OCI-M2 (cell line): ENCODE data around the gene DCC.

Source experiments
- DNase-seq: peaks from one replicate; lab custom pipeline; 2025; ENCODE audit not compliant: unreplicated experiment; lab: John Stamatoyannopoulos, UW

DCC gene

DNA sequence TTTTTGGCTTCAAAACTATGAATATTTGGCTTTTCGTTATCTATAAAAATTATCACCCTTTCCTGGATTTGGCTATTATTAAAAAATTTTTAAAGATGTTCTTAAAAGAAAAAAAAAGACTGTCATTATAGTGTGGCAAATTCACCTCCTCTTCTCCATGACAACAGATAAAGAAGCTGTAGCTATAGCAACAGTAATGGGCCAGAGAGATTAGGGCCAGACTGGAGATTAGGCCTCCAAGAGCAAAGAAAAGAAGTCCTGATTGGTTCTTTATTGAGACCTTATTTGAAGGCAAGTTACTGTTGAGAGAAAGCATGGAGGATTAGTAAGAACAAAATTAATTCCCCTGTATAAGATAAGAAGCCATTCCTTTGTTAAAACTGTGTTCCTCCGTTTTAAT, 812.5 kb downstream of the DCC start:
- DNase-seq = no peak

DNA sequence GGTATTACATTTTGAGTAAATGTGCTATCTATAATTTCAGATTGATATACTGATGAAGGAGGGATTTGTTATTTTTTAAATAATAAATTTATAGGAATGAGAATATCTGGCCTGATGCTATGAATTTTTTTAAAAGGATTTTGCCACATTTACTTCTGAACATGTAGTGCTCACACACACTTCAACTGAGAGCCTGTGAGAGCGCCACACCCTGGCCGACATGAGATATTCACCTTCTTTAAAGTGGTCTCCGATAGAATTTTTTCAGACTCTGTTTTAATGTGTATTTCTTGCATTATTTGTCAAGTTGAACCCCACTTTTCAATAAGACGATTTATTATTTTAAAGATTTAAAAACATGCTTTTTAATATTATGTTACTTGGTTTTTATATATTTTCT, 813.3 kb downstream of the DCC start:
- DNase-seq = no peak

DNA sequence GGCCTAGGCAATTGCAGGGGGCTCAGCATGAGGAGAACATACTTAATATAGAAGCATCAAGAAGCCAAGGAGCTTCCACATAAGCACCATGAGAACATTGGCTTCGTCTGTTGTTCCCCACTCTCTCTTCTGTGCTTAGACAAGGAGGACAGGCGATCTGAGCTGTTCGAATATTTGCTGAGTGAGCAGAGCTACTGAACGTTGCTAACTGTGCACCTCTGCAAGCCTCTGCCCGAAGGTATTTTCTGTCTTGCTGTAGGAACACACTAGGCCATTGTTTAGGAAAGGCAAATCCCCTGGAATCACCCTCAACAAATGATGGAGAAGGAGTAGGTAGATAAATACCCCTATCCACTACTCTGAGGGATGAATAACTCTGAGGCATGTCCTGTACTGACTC, 813.8 kb downstream of the DCC start:
- DNase-seq = no peak

DNA sequence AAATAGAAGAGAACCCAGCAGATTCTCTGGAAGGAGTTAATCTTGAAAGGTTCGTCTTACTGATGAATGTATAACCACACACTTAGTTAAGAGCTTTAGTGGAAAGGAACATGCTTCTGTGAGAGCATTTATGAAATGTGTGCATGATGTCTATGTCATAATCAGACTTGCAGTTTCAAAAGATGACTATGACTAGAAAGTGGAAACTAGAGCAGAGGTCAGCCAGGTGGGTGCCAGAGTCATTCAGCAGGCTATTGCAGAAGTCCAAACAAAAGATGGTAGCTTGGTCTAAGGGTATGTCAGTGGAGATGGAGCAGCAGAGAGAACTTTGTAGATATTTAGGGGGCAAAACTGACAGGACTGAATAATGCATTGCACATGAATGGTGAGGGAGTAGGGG, 825.8 kb downstream of the DCC start:
- DNase-seq = no peak

DNA sequence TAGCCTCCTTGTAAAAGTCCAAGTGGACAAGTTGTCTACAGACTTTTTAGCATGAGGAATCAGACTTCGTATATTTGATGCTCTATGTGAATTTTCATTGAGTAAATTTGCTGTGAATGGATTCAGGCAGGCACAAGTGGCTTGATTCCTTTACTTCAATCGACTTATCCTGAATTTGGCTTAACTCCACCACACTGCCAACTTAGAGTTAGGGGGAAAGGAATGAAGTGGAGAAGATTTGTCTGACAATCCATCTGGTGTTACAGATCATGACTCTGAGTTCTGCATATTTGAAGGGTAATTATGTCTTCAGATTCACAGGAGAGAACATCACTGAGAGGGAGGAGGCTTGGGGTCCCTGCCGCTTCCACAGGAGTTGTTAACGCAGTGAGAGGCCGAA, 829.3 kb downstream of the DCC start:
- DNase-seq = no peak

DNA sequence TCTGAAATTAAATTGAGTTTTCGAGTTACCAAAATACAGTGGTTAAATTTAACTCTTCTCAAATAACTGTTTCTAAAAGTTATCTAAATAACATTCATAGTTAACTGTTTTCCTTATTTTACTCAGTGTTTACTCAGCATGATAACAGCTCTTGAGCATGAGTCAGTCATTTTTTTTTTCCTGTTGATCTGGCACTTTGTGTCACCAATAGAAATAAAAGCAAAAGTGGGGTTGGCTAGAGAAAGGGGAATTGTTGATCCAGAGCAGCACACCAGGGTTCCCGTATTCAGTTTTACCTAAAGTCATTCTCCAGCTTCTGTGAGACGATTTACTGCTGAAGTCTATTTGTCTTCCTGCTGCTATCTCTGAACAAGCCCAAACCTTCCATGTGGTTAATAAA, 851.6 kb downstream of the DCC start:
- no peak for DNase-seq

DNA sequence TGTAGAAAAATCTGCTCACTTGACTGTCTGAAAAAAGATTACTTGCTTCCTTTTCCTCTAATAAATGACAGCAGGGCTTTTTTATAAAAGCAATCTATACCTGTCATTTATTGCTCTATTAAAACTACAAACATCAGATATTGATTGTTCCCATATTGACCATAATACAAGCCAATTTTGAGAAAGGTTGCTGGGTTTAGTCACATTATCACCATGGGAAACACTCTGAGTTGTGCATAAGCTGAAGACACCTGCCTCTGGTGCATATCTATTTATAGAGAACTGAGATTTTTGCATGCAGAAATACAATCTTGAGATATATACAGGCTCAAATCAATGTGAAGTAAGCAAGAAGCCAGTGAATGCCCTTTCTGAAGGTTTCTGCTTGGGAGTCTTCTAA, 853.9 kb downstream of the DCC start:
- DNase-seq = no peak

DNA sequence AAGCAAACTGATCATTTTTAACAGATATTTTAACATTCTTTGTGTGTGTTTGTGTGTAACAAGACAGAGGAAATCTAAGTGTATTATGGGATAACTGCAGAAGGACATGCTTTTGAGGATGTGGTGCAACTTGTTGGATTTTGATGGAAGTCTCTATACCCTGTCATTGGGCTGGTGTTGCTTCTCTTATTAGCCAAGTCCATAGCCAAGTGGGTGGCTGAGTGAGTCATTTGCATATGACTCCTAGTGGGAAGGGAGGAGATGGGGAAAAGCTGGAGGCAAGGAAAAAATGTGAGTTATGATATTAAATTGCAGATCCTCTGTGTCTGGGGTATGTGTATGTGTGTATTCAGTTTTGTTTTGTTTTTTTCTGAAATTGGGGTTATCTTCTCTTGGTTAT, 879.9 kb downstream of the DCC start:
- DNase-seq = no peak

DNA sequence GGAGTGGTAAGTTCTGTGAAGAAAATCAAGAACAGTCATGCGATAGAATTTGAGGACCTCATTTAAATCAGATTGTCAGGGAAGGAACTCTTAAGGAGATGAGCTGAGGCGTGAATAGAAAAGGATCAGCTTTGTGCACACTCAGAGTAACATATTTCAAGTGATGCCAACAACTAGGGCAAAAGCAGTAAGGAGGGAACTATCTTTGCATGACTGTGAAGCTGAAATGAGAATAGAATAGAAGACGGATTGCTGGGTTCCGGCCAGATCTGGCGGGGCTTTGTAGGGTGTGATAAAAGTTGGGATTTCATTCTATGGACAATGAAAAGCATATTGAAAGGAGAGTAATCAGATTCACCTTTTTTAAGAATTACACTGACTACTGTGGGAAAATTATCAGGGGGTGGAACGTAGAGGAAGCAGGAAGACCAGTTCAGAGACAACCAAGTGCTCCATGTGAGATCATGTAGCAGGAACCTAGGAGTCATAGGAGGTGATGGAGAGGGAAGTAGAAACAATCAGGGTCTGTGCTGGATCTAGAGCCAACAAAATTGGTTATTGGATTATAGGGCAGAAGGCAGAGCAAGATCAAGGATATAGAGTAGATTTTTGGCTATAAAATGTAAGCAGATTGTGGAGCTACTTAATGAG, 884.3 kb downstream of the DCC start:
- no peak for DNase-seq

DNA sequence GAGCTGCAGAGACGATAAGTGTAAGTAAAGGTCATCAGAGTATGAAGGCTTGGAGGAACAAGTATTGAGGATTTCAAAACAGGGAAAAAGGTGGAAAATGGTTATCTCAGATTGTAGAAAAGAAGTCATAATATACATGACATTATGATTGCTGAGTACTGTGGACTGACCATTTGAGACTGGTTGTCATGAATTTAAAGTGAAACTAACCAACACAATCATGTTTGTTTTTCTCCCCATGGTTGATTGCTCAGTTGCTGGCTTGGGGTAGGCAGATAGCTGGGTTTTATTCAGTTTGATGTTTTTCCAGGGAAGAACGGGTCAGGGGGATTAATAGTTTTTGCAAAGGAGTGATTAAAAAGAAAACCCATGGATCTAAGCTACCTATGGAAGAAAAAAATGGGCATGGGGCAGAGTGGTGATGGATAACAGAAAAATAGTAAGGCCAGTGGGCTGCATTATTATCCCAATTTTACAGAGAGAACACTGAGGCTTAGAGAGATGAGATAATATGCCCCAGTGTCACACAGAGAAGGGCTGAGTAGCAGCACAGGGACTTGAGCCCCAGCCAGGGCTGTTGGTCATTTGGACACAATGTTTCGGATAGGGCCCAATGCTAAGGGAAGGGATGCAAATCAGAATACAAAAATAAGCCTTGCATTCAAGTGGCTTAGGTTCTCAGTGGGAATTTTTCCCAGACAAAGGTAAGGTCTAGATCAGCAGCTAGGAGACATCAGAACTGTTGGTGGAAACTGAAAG, 885.7 kb downstream of the DCC start:
- DNase-seq = no peak

DNA sequence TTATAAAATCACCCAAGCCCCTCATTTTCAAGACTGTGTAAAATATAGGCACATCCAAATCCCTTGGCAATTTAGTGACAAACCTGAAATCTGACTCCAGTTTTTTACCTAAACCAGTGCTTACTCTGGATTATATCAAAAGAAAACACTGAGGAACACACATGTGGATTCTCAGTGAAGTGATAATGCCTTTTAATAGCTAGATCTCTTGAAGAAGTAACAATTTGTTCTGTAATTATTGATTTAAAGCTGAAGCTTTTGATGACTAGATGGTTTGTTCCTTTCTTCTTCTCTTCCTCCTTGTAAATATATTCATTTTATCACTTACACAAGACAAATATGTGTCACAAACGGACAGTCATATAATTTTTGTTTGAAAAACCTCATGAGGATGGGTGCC, 894.6 kb downstream of the DCC start:
- no peak for DNase-seq

DNA sequence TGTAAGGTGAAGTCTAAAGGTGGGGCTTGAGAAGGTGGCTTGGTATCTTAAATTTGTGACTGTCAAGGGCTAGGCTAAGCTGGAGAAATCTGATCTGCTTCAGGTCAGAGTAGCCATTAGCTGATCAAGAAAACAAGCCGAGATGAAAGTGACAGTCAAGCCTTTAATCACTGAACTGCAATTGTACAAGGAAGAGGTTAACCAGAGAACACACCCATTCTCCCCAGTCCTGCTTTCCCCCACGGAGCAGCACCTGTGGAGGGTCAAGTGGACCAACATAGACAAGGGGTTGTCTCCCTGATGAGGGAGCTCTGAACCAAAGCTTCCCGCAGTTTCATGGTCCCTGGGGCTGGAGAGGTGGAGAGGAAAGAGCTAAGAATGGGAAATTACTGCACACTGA, 901.2 kb downstream of the DCC start:
- DNase-seq = no peak

DNA sequence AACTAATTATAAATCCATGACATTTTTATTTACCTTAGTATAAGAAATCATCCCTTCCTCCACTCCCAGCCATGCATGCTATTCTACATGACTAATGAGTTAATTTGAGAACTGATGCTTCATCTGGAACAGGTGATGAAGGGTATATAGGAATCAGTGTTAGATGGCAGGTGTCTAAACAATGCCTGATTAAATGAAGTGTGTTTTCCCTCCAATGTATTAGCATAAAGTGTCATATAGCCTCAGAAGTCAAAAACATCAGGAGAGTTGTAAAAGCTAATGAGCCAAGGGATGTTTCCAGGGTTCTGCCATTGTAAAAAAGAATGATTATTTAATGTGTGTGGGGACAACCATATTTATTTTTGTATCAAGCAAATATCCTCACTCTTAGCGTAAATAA, 913.8 kb downstream of the DCC start:
- no peak for DNase-seq

DNA sequence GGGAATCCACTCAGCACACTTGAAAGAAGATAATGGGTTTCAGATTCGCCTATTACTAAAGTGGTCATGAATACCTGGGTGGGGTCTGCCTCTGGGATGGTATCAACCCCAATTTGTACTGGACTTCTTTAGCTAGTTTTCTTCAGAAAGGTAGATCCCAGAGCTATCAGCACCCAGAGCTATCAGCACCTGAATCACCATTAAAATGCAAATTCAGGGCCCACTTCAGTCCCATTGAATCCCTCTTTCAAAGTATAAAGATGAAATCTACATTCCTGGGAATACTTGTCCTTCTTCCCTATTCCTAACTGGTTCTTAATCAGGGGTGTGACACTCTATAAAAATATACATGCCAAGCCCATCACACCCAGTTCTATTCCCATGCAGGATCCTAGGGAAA, 914.3 kb downstream of the DCC start:
- no peak for DNase-seq

DNA sequence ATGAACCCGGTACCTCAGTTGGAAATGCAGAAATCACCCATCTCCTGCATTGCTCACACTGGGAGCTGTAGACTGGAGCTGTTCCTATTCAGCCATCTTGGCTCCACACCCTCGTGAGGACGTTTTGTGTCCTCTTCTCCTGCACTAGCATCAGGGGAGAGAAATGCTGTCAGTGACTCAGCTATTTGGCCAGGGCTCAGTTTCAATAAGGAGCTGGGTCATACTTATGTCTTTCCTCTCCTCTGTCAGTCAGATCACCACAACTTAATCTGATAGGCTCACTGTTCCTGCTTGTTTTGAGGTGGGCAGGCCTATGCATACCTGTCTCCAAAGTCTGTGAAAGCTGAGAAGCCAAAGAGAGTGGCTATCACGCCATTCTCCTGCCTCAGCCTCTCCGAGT, 921.2 kb downstream of the DCC start:
- DNase-seq = no peak

DNA sequence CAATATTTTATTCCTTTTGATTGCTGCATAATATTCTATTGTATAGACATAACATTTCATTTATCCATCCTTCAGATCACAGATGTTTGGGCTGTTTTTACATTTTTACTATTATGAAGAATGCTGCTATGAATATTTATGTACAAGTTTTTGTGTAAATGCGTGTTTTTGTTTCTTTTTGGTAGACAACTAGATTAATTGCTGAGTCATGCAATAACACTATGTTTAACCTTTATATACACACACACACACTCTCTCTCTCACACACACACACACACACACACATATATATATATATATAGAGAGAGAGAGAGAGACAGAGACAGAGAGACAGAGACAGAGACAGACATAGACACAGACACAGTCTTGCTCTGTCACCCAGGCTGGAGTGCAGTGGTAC, 926.9 kb downstream of the DCC start:
- DNase-seq = no peak

DNA sequence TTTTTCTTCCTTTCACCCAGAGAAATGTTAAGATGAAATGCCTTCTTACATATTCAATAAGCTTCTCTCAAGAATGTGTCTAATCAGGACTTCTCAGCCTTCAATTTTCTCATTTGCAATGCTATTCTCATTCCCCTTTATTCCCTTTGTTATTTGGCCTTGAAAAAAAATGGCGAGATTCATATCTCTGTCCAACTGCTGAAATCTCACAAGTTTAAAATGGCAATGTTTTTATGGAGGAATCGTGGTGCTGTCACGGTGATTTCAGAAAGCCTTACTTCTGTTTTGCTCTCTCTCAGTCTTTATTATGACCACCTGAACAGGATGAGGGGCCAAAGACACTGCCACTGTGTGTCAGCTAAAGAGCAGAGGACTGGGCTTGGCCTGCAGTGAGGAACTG, 928.5 kb downstream of the DCC start:
- no peak for DNase-seq

DNA sequence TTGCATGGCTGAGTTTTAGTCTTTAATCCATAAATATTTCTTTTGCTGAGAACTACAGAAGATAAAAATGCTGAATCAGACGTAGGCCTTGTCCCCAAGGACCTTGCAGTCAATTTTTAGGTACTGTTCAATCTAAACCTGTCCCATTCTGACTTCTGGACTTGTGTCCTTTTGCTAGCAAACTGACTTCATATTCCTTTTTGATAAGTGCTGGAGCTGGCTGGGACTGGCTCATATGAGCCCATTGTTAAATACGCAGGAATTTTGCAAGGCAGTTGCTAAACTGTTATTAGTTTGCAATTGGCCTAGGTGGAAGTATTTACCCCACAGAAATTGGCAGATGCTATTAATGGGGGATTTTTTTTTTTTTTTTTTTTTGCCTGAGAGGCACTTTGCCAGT, 941.4 kb downstream of the DCC start:
- no peak for DNase-seq

DNA sequence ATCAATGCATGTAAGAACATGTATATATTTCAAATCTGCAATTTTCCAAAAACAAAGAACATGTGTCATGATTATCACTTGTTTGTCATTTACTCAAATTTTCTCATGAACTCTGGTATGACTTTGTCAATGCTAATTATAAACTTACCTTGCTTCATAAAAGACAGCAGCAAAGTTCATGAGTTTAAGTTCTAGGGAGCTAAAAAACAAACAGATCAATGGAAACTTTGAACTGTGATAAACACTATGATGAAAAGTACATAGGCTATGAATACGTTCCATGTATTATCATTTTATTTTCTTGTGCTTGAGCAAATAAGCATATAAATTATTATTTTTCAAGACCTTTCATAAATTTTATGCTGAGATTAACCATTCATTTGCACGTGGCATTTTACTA, 943.7 kb downstream of the DCC start:
- no peak for DNase-seq

DNA sequence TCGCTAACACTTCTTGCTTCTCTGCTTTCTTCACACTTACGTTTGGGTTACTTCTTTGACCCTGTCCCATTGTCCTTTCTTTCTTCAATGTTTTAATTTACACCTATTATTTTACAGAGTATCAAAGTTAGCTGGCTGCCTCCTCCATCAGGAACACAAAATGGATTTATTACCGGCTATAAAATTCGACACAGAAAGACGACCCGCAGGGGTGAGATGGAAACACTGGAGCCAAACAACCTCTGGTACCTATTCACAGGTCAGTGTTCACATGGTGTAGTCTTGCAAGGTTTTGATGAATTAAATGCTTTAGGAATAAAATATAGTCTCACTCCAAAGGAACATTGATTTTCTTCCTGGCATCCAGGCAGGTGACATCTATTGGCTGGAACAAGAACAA, 965.5 kb downstream of the DCC start:
- DNase-seq = no peak

DNA sequence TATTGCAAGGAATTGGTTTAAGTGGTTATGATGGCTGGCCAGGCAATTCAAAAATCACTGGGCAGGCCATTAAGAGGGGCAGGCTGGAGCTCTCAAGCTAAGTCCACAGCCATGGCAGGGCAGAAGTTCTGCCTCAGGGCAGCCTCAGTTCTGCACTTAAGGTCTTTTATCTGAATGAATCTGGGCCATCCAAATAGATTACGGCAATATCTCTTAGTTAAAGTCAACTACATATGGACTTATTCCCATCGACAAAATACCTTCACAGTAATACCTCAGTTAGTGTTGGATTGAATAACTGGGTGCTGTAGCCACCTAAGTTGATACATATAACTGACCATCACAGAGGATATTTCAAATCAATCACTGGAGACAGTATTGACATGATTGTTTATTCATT, 979.6 kb downstream of the DCC start:
- DNase-seq = no peak

DNA sequence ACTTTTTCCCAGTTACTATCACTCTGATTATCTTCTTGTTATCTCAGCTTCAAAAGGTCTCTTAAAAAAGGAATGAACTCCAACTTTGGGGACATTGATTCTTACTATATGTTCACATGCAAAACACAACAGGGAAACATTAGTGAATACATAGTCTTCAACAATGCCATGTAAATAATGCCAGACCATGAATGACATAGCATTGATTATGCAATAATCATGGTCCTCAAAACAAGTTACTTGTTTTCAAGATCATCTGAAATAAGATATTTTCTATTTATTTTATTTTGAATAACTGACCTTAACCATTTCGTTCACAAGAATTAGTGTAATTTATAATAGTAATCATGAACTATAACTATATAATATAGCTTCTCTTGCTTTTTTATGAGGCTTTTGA, 982.2 kb downstream of the DCC start:
- no peak for DNase-seq

DNA sequence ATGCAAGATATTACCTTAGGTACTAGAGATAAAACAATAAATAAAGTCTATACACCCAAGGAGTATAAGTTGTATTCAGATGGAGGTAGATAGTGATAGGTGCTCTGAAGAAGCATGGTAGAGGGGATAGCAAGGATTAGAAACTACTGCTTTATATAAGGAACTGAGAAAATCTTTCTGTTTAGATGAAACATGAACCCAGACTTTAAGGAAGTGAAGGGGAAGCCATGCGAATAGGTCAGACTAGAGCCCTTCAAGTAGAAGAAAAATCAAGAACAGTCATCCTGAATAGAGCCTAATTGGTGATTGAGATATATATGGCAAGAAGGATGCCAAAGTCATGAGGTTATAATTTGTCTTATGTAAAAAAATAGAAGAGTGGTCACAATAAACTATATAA, 984.4 kb downstream of the DCC start:
- DNase-seq = no peak
